Skin of body (tissue), 2 donors: ENCODE data around the gene LRRC34. TPM values are rescaled to one million over a fixed set of nuclear protein-coding genes. Genes with fewer than 3 reads are reported as not detected.

Source experiments
- DNase-seq: peaks from one replicate; lab custom pipeline; 2025; lab: John Stamatoyannopoulos, UW
- total RNA-seq: library from RNA; depleted of rRNA; stranded (reverse); fragments of >200 nt; gene quantifications from one replicate; pipeline ENCODE4 v1.2.3, GENCODE V29; 2014

Gene LRRC34
- total RNA-seq, 1 donor from 2014 or later: 2.7 TPM

DNA sequence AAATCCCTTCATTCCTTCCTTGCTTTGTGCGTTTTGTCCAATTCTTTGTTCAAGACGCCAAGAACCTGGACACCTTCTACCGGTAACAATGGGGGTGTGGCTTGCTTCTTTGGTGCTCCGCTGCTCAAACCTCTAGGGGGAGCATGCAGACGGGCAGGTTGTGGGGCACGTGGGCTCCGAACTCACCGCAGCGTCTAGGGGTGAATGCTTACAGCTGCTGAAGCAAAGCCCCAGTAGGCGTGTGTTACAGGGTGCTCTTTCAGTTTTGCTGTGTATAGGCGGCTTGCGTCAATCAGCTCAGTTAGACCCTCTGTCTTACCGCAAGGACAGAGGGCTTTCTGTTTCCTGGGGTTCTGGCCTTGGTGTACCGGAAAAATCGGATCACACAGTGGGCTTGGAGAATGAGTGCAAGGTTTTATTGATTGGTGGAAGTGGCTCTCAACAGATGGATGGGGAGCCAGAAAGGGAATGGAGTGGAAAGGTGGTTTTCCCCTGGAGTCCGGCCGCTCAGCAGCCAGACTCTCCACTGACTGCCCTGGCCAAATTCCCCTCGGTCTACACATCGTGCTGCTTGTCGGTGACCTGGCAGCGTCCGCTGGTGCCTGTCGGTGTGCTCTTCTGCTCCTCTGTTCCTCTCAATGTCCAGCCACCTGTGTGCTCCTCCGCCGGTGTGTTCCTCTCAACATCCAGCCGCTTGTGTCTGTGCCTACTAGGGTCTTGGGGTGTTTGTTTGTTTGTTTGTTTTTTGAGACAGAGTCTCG lies 1.2 kb upstream of the LRRC34 start:
- no peak for DNase-seq

DNA sequence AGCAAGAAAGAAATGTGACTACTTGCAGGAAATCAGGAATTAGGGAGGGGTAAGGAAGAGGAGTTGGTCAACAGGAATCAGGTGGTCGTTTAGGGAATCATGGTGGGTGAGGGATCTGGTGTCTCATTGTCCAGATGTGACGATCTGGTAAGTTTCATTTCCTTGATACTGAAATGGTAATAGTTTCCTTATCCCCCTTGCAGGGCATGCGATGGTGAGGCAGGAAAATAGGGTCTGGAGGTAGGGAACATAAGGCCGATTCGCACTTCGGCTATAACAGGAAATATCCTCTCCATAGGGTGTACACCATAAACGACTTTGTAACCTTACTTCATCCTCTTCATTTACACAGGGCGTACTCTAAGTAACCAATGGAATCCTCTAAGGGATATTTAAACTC lies 574 bp upstream of the LRRC34 start:
- DNase-seq: no peak

DNA sequence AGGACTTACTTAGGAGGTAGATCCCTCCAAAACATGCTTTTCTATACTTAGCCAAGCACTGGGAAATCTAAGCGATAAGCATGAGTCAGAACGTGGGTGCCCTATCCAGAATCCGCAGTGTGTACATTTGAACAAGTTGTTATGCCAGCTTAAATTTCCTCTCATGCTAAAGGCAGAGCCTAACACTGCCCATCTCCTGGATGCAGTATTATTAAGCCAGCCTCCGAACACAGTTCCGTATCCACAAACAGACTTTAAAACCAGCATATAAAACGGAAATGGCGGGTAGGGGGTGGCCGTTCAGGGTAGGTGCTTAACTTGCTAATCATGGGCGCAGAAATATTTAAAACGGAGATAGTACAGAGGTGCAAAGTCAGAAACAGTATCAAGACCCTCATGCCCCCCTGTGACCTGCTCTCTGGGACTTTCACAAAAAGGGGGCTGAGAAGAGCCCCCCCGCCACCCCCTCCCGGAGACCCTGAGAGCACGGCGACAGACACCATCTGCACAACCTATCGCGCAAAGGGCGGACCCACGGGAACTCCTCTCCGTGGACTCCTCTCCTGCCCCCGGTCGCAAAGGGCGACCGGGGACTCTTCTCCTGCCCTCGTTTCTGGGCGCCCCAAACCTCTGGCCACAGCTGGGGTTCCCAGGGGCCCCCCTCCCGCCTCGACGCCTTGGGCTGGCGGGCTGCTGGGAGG lies 923 bp downstream of the LRRC34 start:
- peak; percentile 21 for DNase-seq

DNA sequence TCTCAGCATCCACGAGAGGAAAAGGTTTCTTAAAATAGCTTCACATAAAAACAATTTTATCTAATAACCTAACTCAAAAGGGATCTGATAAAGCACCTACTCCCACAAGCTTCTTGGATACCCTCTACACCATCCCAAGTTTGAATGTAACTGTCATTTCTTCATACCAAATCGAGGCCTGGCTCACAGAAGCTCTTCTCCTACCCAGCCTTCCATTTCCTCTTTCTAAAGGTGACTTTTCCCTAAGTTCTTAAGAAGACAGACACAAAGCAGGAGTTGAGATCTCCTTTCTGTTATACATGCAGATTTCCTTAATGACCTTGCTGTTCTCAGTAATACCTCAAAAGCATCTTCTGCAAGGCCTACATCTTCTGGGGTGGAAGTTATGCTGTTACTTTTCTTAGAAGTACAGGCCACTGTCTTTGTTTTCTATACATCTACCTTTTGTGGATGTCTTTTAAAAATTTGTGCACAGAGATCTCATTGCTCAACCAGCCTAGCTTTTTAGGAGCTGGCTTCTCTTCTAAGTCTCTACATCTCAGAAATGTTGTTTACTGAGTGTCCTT lies 3.4 kb downstream of the LRRC34 start:
- DNase-seq: no peak

DNA sequence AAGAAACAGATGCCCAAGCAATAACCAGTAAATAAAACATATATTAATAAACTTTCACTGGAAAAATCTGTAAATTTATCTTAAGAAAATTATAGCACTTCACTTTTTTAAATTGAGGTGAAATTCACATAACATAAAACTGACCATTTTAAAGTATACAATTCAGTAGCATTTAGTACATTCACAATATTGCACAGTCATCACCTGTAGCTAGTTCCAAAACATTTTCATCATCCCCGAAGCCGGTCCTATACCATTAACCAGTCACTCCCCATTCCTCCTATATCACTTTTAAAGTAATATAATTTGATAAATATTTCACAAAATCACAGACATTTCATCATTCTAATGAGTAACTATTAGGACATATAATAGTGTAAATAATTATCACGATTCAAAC lies 8.0 kb downstream of the LRRC34 start:
- no peak for DNase-seq

DNA sequence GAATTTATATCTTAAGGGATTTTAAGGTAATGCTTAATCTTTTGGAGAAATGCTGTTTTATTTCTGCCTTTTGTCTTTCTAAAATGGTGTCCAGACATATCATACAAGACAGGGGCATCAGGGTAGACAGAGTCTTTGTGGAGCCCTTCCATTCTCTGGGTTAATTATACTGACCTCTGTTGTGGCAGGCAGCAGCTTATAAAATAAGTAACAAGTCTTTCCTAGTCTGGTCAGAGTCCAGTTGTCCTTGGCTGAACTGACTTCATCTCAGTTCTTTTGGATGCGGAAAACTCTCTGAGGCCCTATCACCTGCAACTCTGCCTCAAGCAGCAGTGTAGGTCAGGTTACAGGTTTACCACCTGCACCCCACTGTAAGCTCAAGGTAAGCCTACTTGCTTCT lies 20.3 kb downstream of the LRRC34 start:
- no peak for DNase-seq

DNA sequence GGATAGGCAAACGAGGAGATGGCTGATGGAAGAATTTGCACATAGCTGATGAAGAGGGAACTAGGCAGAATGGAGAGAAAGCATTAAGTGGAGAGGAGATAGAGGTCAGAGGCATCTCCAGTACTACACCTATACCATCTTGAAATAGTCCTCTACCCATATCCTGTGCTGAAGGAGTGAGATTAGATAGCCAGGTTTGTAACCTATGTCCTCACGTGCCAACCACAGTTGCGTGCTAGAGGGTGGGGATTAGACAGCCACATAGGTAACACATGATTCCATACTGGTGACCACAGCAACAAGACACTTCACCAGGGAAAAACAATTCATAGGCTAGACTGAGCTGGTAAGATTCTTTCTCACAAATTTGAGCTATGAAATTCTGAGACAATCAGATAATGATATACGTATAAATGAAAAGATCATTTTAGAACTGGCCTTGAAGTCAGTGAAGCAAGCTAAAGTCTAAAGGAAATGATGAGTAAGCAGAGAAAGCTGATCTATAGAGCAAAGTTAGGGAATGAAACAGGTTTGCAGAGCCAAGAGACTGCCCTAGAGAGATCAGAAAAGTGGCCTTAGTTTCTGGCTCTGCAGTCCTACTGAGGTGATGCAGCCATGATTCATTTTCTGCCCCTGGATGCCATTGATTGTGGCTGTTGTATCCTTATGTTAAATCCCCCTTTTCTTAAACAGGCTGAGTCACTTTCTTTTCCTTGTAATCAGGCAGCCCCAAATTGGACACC lies 21.8 kb downstream of the LRRC34 start:
- DNase-seq: no peak

DNA sequence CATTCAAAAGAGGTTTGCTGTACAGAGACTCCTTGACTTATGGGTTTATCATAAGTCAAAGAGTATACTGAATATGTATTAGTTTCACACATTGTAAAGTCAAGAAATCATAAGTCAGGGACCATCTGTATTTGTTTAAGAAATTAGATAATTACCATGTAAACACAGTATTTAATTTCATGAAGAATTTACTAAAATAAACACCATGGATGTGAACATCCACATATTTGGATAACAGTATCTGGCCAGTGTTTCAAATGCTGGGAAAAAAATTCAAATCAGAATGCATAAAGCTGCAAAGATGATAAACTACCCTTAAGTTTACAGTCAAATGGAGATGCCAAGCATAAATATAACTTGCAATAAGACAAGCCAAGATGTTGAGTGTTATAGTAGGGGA lies 22.5 kb downstream of the LRRC34 start:
- DNase-seq: no peak

DNA sequence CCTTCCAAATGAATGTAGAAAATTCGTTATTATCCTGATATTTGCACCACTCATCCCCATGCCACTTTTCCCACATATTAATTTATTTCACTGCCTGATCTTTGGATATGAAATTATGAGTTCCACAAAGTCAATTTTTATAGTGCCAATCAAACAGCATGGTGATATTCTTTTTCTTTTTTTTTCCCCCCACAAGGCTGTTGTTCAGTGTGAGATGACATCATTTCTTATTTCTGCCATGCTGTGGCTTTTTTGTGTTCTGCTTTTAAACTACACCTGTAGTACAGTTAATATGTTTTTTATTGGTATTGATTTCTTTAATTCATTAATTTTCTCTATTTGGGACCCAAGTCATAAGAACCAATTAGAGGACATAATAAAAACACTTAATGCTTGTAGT lies 24.9 kb downstream of the LRRC34 start:
- no peak for DNase-seq

DNA sequence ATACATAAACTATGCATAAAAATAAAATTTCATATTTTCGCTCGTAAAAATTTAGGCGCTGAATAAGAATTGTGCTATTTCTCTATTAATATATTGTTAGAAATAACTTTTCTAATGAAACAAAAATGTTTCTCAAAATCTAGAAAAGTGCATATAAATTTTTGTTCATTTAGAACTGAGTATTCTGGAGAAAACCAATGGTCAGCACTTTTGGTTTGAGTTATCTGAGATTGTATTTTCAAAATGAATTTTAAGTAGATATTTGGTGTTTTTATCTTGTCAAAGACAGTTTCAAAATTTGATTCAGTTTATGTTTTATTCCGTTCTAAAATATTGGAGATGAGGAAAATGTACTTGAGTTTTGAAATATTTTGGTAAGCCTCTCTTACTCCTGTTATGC lies 25.6 kb downstream of the LRRC34 start:
- DNase-seq: no peak

DNA sequence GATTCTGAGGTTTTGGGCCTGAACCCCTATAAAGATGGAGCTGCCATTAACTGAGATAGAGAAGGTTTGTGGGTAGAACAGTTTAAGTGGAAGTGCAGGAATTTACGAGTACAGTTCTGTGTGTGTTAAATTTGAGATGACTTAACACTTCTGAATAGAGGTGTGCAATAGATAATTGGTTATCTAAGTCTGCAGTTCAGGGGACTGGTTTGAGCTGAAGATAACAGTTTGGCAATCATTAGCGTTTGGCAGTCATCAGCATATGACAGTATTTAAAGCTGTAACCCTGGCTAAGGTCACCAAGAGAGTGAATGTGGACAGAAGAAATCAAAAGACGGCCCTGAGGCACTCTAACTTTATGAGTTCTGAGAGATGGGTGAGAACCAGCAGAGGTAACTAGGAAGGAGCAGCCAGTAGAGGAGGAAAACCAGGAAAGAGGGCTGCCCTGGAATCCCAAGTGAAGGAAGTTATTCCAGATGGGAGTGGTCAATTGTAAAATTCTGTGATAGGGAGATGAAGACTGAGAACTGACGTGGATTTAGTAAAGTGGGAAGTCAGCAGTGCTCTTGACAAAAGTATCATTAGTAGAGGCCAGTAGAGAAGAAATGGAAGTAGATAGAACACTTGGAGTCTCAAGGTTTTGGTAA lies 31.4 kb downstream of the LRRC34 start:
- DNase-seq: no peak

DNA sequence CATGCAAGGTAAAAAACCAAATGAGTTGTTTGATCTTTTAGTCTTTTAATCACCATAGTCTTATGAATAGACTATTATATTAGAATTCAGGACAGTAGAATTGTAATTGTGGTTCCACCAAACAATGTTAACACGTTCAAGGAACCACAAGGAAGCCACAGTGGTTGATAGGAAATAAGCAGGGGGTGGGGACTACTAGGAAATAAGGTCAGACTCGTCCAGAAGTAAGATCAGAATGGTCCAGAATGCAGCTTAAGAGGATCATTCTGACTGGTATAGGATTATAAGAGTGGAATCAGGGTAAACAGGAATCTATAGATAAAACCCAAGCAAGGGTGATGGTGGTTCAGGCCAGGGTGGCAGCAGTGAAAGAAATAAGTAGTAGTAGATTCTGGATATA lies 32.0 kb downstream of the LRRC34 start:
- DNase-seq: no peak

DNA sequence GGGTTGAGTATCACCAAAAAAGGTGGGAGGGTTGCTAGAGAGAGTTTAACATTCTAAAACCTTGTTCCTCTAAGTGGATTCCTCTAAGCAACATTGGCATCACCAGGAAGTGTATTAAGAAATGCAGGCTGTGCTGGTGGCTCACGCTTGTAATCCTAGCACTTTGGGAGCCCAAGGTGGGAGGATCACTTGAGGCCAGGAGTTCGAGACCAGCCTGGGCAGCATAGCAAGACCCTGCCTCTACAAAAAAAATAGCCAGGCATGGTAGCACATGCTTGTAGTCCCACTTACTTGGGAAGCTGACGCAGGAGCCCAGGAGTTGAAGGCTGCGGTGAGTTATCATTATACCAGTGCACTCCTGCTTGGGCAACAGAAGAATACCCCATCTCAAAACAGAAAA lies 34.9 kb downstream of the LRRC34 start:
- no peak for DNase-seq

DNA sequence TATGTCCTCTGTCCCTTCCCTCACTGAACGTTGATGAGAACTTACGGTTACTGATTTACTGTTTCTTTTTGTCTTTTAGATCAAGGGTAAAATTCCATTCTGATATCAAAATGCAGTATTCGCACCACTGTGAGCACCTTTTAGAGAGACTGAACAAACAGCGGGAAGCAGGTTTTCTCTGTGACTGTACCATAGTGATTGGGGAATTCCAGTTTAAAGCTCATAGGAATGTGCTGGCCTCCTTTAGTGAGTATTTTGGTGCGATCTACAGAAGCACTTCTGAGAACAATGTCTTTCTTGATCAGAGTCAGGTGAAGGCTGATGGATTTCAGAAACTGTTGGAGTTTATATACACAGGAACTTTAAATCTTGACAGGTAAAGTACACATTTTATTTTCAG lies 38.5 kb downstream of the LRRC34 start:
- no peak for DNase-seq

DNA sequence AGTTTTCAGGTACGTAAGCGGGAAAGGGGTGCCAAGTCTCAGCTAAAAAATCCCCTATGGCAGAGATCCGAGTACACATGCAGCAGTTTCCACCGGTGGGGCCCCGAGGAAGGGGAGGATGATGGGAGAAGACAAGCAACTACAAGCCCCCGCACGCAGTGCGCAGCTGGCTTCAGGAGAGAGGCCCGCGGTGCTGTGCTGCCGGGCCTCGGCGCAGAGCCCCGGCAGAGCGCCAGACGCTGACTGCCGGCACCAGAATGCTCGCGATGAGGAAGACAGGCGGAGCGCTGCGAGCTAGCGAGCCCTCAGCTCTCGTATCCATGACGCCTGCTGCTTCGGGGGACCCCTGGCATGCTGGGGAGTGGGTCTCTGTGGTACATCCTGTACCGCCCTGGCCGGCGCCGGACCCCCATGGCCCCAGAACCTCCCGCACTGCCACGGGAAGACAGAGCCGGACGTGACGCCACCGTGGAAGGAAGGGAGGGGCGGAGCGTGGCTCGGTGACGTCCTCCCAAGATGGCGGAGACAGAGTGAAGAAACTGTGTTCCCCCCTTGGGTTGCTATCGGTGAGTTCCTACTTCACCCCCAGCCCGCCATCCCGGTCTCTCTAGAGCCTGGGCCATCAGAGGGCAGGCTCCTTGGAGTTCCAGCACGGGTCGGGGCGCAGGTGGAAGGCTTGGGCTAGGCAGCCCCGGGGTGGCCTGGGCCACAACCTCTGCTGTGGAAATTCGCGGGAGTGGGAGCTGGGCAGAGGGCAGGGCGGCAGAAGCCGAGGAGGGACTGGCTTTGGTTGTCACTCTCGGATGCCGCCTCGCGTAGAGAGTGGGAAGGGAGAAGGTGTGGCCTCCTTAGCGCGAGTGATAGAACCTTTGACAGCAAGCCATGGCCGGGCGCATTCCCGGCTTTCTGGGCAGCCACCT lies 39.5 kb downstream of the LRRC34 start, which contains the start of gene MYNN:
TSS of gene MYNN (plus strand) at position 500 of the 920 bp plus-strand sequence. CDS start 900 bp downstream, outside the sequence.
- DNase-seq: peak; percentile 93

DNA sequence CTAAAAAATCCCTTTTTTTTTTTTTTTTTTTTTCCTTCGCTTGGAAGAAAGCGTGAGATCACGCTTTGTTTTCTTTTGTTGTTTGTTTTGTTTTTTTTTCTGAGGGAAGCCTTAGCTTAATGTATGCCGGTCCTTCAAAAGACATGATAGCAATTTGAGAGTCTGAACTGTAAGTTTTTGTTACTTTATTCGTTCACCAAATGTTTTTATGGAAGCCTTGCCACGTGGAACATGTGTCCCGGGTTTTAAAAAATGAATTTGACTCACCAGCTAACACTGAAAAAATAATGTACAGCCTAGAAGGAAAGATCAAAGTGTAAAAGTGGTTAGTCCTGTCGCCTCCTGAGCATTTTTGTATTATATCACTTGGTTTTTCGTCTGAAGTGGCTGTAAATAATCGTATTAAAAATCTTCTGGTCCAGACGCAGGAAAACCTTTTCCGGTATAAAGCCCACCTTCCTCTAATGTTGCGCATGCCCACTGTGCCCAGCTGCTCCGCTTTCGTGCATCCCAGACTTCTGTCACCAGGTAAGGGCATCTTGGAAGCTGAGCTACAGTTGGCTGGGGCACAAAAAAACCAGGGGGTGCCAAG lies 40.3 kb downstream of the LRRC34 start:
- DNase-seq: peak; percentile 93

DNA sequence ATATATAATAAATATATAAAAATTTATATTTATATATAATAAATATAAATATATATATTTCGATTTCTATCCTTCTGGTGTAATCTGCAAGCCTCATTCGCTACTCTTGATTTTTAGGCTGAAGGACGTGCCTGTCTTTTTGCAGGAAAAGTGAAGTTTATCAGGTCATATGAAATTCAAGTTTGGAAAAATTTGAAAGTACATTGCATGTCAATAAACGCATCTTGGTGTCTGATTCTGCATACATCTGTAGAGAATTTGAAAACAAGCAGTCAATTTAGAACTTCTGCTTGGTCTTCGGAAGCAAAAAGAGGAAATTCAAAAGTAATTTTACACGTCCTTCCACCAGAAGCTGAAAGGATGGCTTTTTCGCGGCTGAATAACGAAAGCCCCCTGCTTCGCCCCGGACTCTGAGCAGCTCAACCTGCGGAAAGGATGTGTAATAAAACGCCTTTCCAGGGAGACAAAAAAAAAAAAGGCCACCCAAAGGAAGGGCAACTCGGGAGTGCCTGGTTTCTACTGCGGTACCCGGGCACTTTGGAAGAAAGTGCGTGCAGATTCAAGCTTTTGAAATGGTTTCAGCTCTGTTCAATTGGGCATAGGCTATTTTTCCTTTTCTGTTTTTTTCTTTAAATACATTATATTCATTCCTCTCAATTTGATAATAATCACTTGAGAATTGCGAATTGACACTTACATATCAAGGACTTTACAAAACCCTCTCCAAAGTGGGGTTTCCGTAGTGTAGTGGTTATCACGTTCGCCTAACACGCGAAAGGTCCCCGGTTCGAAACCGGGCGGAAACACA lies 41.0 kb downstream of the LRRC34 start:
- peak; percentile 90 for DNase-seq

DNA sequence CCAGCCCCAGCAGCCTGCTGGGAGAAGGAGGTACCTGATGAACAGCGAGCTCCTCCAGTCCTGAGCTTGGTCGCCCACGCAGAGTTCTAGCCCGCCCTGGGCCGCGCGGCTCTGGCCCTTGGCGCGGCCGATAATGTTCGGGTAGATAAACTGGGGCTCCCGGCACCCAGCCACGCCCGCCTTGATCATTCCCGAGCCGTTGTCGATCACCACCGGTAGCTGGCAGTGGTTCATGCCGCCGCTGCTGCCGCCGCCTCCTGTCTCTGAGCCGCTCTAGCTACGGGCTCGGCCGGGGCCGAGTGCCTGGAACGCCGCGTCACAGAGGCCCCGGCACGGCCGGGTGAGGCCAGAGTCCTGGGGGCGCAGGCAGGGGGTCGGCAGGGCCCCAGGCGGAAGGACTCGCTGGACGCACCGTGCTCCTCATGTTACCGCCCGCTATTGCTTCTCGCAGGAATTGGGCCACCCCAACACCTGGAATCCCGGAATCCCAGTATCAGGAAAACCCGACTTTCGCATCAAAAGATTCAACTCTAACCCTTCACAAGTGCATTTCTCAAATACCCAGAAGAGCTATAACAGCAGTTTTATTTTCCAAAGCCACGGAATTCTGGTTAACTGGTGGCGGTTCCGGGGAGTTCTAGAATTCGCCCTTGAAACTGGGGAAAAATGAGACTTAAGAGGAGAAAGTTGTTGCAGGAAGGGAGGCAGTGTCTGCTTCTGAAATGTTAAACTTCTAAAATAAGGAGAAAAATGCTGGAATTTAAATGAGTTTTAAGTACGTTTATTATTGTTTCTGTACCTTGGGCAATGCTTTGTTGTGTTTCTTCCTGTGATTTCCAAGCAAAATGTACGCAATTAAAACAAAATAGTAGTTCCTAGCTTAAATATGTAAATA lies 43.2 kb downstream of the LRRC34 start, which contains the start of gene ACTRT3:
TSS of gene ACTRT3 (minus strand) at position 275 of the 895 bp plus-strand sequence. CDS start at position 234, 41 bp downstream.
- DNase-seq: peak; percentile 53
